Left lung (tissue), 10 donors: Measurements from ENCODE around the gene FGF12. TPM values are rescaled to one million over a fixed set of nuclear protein-coding genes. Genes with fewer than 3 reads are reported as not detected.

Source experiments
- ATAC-seq: fragments of 200-7000 bp; cut with Tn5 transposase; one replicate; pipeline ENCODE4 v1.9.1; 2020; ENCODE audit warnings: moderate library complexity
- DNase-seq, 4 donors: peaks; one replicate each; pipeline ENCODE4 v3.0.0-alpha.2; 2013 to 2020
- H3K27ac ChIP-seq, 2 donors: fragments of 200-600 bp; sonication (generic) in 1 of 2; one replicate each; pipeline versions ENCODE4 v1.5.0 to v1.8.0; 2020 to 2021
- H3K27me3 ChIP-seq, 2 donors: fragments of 200-600 bp; sonication (generic) in 1 of 2; one replicate each; pipeline versions ENCODE4 v1.5.0 to v1.8.0; 2020 to 2021
- H3K36me3 ChIP-seq, 2 donors: fragments of 200-600 bp; sonication (generic) in 1 of 2; one replicate each; pipeline versions ENCODE4 v1.5.0 to v1.8.0; 2020 to 2021
- H3K4me1 ChIP-seq, 2 donors: fragments of 200-600 bp; one replicate each; pipeline ENCODE4 v1.8.0; 2021
- H3K4me3 ChIP-seq, 2 donors: fragments of 200-600 bp; sonication (generic) in 1 of 2; one replicate each; pipeline versions ENCODE4 v1.5.0 to v1.8.0; 2020 to 2021; ENCODE audit warnings: mild to moderate bottlenecking in 1 of 2
- H3K9me3 ChIP-seq, 2 donors: fragments of 200-600 bp; sonication (generic) in 1 of 2; one replicate each; pipeline versions ENCODE4 v1.5.0 to v1.8.0; 2020 to 2021
- CTCF ChIP-seq, 2 donors: fragments of 200-600 bp; sonication (generic) in 1 of 2; IDR thresholded peaks; one replicate each; pipeline versions ENCODE4 v1.5.0 to v1.8.0; 2021; ENCODE audit warnings: antibody characterized with exemption in 2 of 2
- intact Hi-C, 2 donors: fragments of 100-400 bp; cut with DNase I; formaldehyde crosslinking; loops; one replicate each; pipeline versions ENCODE4 v1.11.2 to v1.14.2; 2022
- polyA plus RNA-seq, 6 donors: library from polyadenylated mRNA; unstranded; fragments of 120-200 nt; gene quantifications; one replicate each; pipeline ENCODE4 v1.2.1, GENCODE V29; 2013; ENCODE audit not compliant: insufficient read length in 6 of 6
- total RNA-seq, 2 donors: library from RNA; stranded (reverse); fragmentation: NEBNext Ultra II Directional; extraction: Animal tissue kit (Norgen Biotek cat#: 25700); gene quantifications; one replicate each; pipeline ENCODE4 v1.2.1, GENCODE V29; 2021
- donor health status: DM: no; HTN: yes; CAD: no.
- donor health status: DM: no; HTN: no; CAD: no.

The FGF12 gene
- total and polyA plus RNA-seq, 8 donors: 1.0 to 10.2 (median 4.7) TPM

- Histone ChIP-seq H3K27me3 (no peaks in the 10 kb centered on the region), H3K4me1 (no peaks in the 10 kb centered on the region), H3K36me3 (no peaks in the 10 kb centered on the region), H3K9me3 (no peaks in the 10 kb centered on the region), H3K27ac (no peak overlapping the region), H3K4me3 (no peak overlapping the region)
- intact Hi-C loops: loop anchor here in 1 of 2 donors (10.0 kb wide), 1 partner anchor 314 kb away; no protein-coding TSS in a partner anchor
- peak in 2 of 4 donors; percentile 30 to 41 for DNase-seq
- ATAC-seq: peak; percentile 85
- TF ChIP-seq CTCF (IDR thresholded peaks at IDR 0.05): peak; percentile 61 to 67
Observed at GRCh38 chr3:192130534-192131132, 596.7 kb downstream of the FGF12 start.

GRCh38 chr3:192129586-192129985 lies 597.8 kb downstream of the FGF12 start:
- H3K36me3 ChIP-seq: no peaks in the 10 kb centered on the region
- DNase-seq (no peak), ATAC-seq (no peak)
- intact Hi-C loops: no loop called here
- H3K27me3 ChIP-seq: no peaks in the 10 kb centered on the region
- no peak overlapping the region for H3K4me3 ChIP-seq
- no peaks in the 10 kb centered on the region for H3K4me1 ChIP-seq
- H3K27ac ChIP-seq: no peak overlapping the region
- H3K9me3 ChIP-seq: no peaks in the 10 kb centered on the region
- TF ChIP-seq CTCF (IDR thresholded peaks at IDR 0.05): no peak

- no peak for ATAC-seq
- H3K4me1 ChIP-seq: no peaks in the 10 kb centered on the region
Observed at GRCh38 chr3:192128922-192129321, 598.4 kb downstream of the FGF12 start.

GRCh38 chr3:192128060-192128459 lies 599.3 kb downstream of the FGF12 start:
- Histone ChIP-seq H3K27ac (no peak overlapping the region), H3K4me1 (no peaks in the 10 kb centered on the region), H3K36me3 (no peaks in the 10 kb centered on the region), H3K27me3 (no peaks in the 10 kb centered on the region), H3K4me3 (no peak overlapping the region), H3K9me3 (no peaks in the 10 kb centered on the region)
- ATAC-seq: no peak
- intact Hi-C loops: no loop called here
- no peak for TF ChIP-seq CTCF (IDR thresholded peaks at IDR 0.05)
- no peak for DNase-seq

More at GRCh38 chr3:192128922-192129321, 598.4 kb downstream of the FGF12 start:
- no peaks in the 10 kb centered on the region for H3K9me3 ChIP-seq
- H3K27ac ChIP-seq: no peak overlapping the region
- intact Hi-C loops: no loop called here
- H3K36me3 ChIP-seq: no peaks in the 10 kb centered on the region
- H3K4me3 ChIP-seq: no peak overlapping the region
- no peak for DNase-seq
- no peaks in the 10 kb centered on the region for H3K27me3 ChIP-seq
- no peak for TF ChIP-seq CTCF (IDR thresholded peaks at IDR 0.05)

GRCh38 chr3:192122832-192123594 lies 604.3 kb downstream of the FGF12 start:
- Histone ChIP-seq H3K4me3 (no peak overlapping the region), H3K27ac (no peak overlapping the region), H3K27me3 (no peaks in the 10 kb centered on the region), H3K36me3 (no peaks in the 10 kb centered on the region), H3K9me3 (no peaks in the 10 kb centered on the region), H3K4me1 (no peaks in the 10 kb centered on the region)
- ATAC-seq (no peak), DNase-seq (no peak)
- TF ChIP-seq CTCF (IDR thresholded peaks at IDR 0.05): no peak
- intact Hi-C loops: no loop called here
